A673 (cell line): ENCODE results near the gene CLK2. TPM values are rescaled to one million over a fixed set of nuclear protein-coding genes. Genes with fewer than 3 reads are reported as not detected.
A peak's percentile ranks its signal among the peaks of the same experiment; 100 is the strongest.
"Not testable (repeated sequence)": the region's sequence is repeated elsewhere in the genome, so short reads cannot be mapped to it uniquely, and the experiment has no call there.

Source experiments
- BruUV-seq: library from RNA; stranded (reverse); fragments of 400-500 nt; replicated peaks from 2 replicates; lab custom pipeline; 2021; lab: Mats Ljungman, UMichigan
- CTCF ChIA-PET: fragments of 300-600 bp; sonication (Branson Sonifier 250); formaldehyde crosslinking; loops from one replicate; lab custom pipeline; 2022; ENCODE audit warnings: antibody characterized with exemption; lab: Charles Lee
- POLR2A ChIA-PET: fragments of 300-600 bp; sonication (Branson Sonifier 250); formaldehyde crosslinking; loops from one replicate; lab custom pipeline; 2022; ENCODE audit warnings: antibody characterized with exemption; ENCODE audit not compliant: low non-redundant PET; lab: Charles Lee
- DNase-seq: peaks from one replicate; pipeline ENCODE4 v3.0.0-alpha.2; 2015; ENCODE audit warnings: low spot score
- H3K27ac ChIP-seq: fragments of 200-600 bp; sonication (generic); 2 replicates; pipeline ENCODE4 v1.5.1; 2016; ENCODE audit warnings: mixed run types, low read depth, mild to moderate bottlenecking, mixed read lengths, antibody characterized with exemption, low read length; ENCODE audit not compliant: poor library complexity, severe bottlenecking
- H3K27me3 ChIP-seq: fragments of 200-600 bp; sonication (generic); replicated peaks from 2 replicates; pipeline ENCODE4 v1.6.1; 2017; ENCODE audit warnings: mixed run types, low read depth, mild to moderate bottlenecking, mixed read lengths, antibody characterized with exemption, low read length; ENCODE audit not compliant: insufficient read depth, poor library complexity
- H3K36me3 ChIP-seq: fragments of 200-600 bp; sonication (generic); 2 replicates; pipeline ENCODE4 v1.6.1; 2016; ENCODE audit warnings: mixed run types, mild to moderate bottlenecking, mixed read lengths, antibody characterized with exemption, low read length; ENCODE audit not compliant: insufficient read depth, poor library complexity, severe bottlenecking
- H3K4me1 ChIP-seq: fragments of 200-600 bp; sonication (generic); 2 replicates; pipeline ENCODE4 v1.6.1; 2017; ENCODE audit warnings: mixed run types, mild to moderate bottlenecking, mixed read lengths, antibody characterized with exemption, low read length; ENCODE audit not compliant: insufficient read depth, poor library complexity, severe bottlenecking
- H3K4me3 ChIP-seq: fragments of 200-600 bp; sonication (generic); 2 replicates; pipeline ENCODE4 v1.5.1; 2016; ENCODE audit warnings: low read depth, mixed run types, mild to moderate bottlenecking, mixed read lengths, low read length; ENCODE audit not compliant: poor library complexity, severe bottlenecking
- H3K9me3 ChIP-seq: fragments of 200-600 bp; sonication (generic); 2 replicates; pipeline ENCODE4 v1.6.1; 2016; ENCODE audit warnings: mixed run types, low read depth, mild to moderate bottlenecking, mixed read lengths, antibody characterized with exemption, low read length; ENCODE audit not compliant: poor library complexity, severe bottlenecking
- CTCF ChIP-seq: fragments of 300-800, 200-600 bp; sonication (generic); conservative IDR thresholded peaks from 2 replicates; pipeline ENCODE4 v1.5.1; 2017; ENCODE audit warnings: low read depth, mild to moderate bottlenecking, antibody characterized with exemption, low read length, moderate library complexity, mixed read lengths
- EZH2 ChIP-seq: fragments of 200-600 bp; sonication (generic); IDR thresholded peaks from 2 replicates; pipeline ENCODE4 v1.6.1; 2017; ENCODE audit warnings: borderline replicate concordance, low read depth, mild to moderate bottlenecking, mixed read lengths, antibody characterized with exemption, low read length; ENCODE audit not compliant: poor library complexity, severe bottlenecking
- intact Hi-C: fragments of 100-400 bp; cut with micrococcal nuclease; formaldehyde crosslinking; loops from one replicate; pipeline ENCODE4 v1.10.0; 2022; ENCODE audit not compliant: unreplicated experiment
- total RNA-seq: library from RNA; stranded (reverse); gene quantifications from 2 replicates; pipeline ENCODE4 v1.2.3, GENCODE V29; 2021

The CLK2 gene
- total RNA-seq, 1 experiment from 2014 or later, result 70.2 TPM

GRCh38 chr1:155218854-155219591 lies 54.3 kb downstream of the CLK2 start:
- POLR2A ChIA-PET, result no interaction called here
- no peak overlapping the region for H3K27ac ChIP-seq
- CTCF ChIA-PET, result no interaction called here
- no peak for TF ChIP-seq EZH2
- no peak for TF ChIP-seq CTCF
- H3K36me3 ChIP-seq, result no peaks in the 10 kb centered on the region
- H3K4me1 ChIP-seq, result peaks cover 6% of the 10 kb centered on the region
- H3K27me3 ChIP-seq, result no peaks in the 10 kb centered on the region
- H3K9me3 ChIP-seq, result no peaks in the 10 kb centered on the region
- no peak overlapping the region for H3K4me3 ChIP-seq
- intact Hi-C loops, result no loop called here
- BruUV-seq, result no TSS peak
- DNase-seq, result peak; percentile 83

GRCh38 chr1:155214702-155215101 lies 58.6 kb downstream of the CLK2 start:
- H3K27ac ChIP-seq, H3K4me1 ChIP-seq, DNase-seq, H3K9me3 ChIP-seq, H3K27me3 ChIP-seq, CTCF ChIA-PET, H3K4me3 ChIP-seq, H3K36me3 ChIP-seq, intact Hi-C loops, BruUV-seq, POLR2A ChIA-PET: not testable (repeated sequence)

Other genes with a start within 250 kb of the CLK2 start
- 0.21 TPM in 1 of 2 replicates, not detected in the other for gene DCST2, start 239.7 kb downstream of the CLK2 start, total RNA-seq
- gene DCST1, start 239.7 kb downstream of the CLK2 start, total RNA-seq, result not detected in 2 replicates
- gene ADAM15, start 222.2 kb downstream of the CLK2 start, total RNA-seq, result 36.3 and 48.5 TPM in 2 replicates
- 17.0 and 18.8 TPM in 2 replicates for gene EFNA4, start 209.8 kb downstream of the CLK2 start, total RNA-seq
- gene EFNA3, start 194.7 kb downstream of the CLK2 start, total RNA-seq, result 5.8 and 8.9 TPM in 2 replicates
- gene EFNA1, start 145.6 kb downstream of the CLK2 start, total RNA-seq, result 0.90 and 1.0 TPM in 2 replicates
- 30.3 and 33.8 TPM in 2 replicates for gene SLC50A1, start 137.7 kb downstream of the CLK2 start, total RNA-seq
- gene DPM3, start 133.0 kb downstream of the CLK2 start, total RNA-seq, result 34.0 and 37.4 TPM in 2 replicates
- 162 and 179 TPM in 2 replicates for gene KRTCAP2, start 100.2 kb downstream of the CLK2 start, total RNA-seq
- gene TRIM46, start 99.7 kb downstream of the CLK2 start, total RNA-seq, result 5.1 and 6.2 TPM in 2 replicates
- 23.2 and 29.7 TPM in 2 replicates for gene THBS3, start 65.6 kb downstream of the CLK2 start, total RNA-seq
- 65.2 and 75.9 TPM in 2 replicates for gene MTX1, start 64.8 kb downstream of the CLK2 start, total RNA-seq
- gene ENTREP3, start 18.0 kb downstream of the CLK2 start, total RNA-seq, result 72.5 and 75.5 TPM in 2 replicates
- gene SCAMP3, start 11.1 kb downstream of the CLK2 start, total RNA-seq, result 109 and 115 TPM in 2 replicates
- gene HCN3, start 4.0 kb upstream of the CLK2 start, total RNA-seq, result 11.3 and 12.2 TPM in 2 replicates
- not detected in 2 replicates for gene PKLR, start 27.9 kb upstream of the CLK2 start, total RNA-seq
- gene FDPS, start 35.4 kb upstream of the CLK2 start, total RNA-seq, result 449 and 481 TPM in 2 replicates
- gene RUSC1, start 47.4 kb upstream of the CLK2 start, total RNA-seq, result 42.2 and 43.9 TPM in 2 replicates